Thyroid gland (tissue), 4 donors: ENCODE data around the gene DOCK3. TPM values are rescaled to one million over a fixed set of nuclear protein-coding genes. Genes with fewer than 3 reads are reported as not detected.

Experiments
- DNase-seq, 2 donors: peaks; one replicate each; pipeline ENCODE4 v3.0.0-alpha.2; 2019
- H3K27ac ChIP-seq, 3 donors: fragments of 200-600 bp; sonication (generic); 1 replicate in 2 of 3; 2 replicates in 1 of 3; pipeline ENCODE4 v1.5.1; 2016 to 2019; ENCODE audit warnings: mild to moderate bottlenecking in 1 of 3, moderate library complexity in 1 of 3
- H3K27me3 ChIP-seq: fragments of 200-600 bp; sonication (generic); one replicate; pipeline ENCODE4 v1.5.1; 2019
- H3K36me3 ChIP-seq, 2 donors: fragments of 200-600 bp; sonication (generic); one replicate each; pipeline ENCODE4 v1.5.1; 2016 to 2019
- H3K4me1 ChIP-seq, 2 donors: fragments of 200-600 bp; sonication (generic); one replicate each; pipeline ENCODE4 v1.5.1; 2017 to 2019
- H3K4me3 ChIP-seq, 3 donors: fragments of 200-600 bp; sonication (generic); replicated peaks in 1 of 3; 1 replicate in 2 of 3; 2 replicates in 1 of 3; pipeline ENCODE4 v1.5.1; 2016; ENCODE audit warnings: mild to moderate bottlenecking in 1 of 3
- H3K9me3 ChIP-seq: fragments of 200-600 bp; sonication (generic); one replicate; pipeline ENCODE4 v1.5.1; 2017
- POLR2A ChIP-seq, 2 donors: fragments of 450-650 bp; IDR thresholded peaks; one replicate each; pipeline ENCODE4 v1.6.1; 2017; ENCODE audit warnings: antibody characterized with exemption in 2 of 2, mild to moderate bottlenecking in 2 of 2, moderate library complexity in 1 of 2
- WGBS, 2 donors: methylation state at CpG; one replicate each; pipeline ENCODE4 v1.1.5; 2017; 5-methylcytosine and 5-hydroxymethylcytosine counted together
- intact Hi-C: fragments of 100-400 bp; cut with DNase I; formaldehyde crosslinking; loops from one replicate; pipeline ENCODE4 v1.15.1; 2023
- total RNA-seq, 4 donors: library from RNA; depleted of rRNA; stranded (reverse); fragments of >200 nt; gene quantifications; one replicate each; pipeline ENCODE4 v1.2.3, GENCODE V29; 2016
- TF ChIP-seq, protein P1 (sequence below), 6 experiments: fragments of 200-600 bp in 3 of 6; fragments of 450-650 bp in 3 of 6; sonication (generic) in 3 of 6; IDR thresholded peaks; one replicate each; pipeline ENCODE4 v1.5.1; 2016 to 2019; ENCODE audit warnings: antibody characterized with exemption in 6 of 6, mild to moderate bottlenecking in 2 of 6, inconsistent platforms in 1 of 6, moderate library complexity in 1 of 6

The DOCK3 gene
- total RNA-seq, 4 donors from 2014 or later: 15.7 to 54.2 (median 21.1) TPM

DNA sequence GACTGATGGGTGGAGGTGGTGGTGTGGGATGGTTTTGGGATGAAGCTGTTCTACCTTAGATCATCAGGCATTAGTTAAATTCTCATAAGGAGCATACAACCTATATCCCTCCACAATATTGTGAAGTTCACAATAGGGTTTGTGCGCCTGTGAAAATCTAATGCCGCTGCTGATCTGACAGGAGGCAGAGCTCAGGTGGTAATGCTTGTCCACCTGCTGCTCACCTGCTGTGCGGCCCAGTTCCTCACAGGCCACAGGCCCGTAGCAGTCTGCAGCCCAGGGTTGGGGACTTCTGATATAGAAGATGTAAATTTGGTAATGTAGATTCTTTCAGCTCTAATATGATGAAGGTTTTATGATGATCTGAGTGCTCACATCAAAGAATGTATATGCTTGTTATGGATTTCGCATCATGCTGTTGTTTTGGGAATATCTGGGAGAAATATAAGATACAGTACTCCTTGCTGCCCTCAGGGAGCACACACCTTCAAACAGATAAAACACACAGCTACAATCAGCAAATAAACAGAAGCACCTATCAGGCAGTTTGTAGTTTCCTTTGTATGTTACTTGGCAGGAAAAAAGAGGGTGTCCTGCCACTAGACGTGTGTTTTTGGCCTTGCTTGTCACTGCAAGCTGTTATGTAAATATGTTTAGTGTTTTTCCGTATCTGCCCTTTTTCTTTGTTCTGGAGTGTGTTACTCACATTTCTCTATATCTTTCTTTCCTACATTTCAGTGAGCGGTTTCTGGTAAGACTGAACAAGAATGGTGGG, 471.3 kb downstream of the DOCK3 start:
- H3K27ac ChIP-seq: no peak overlapping the region
- no peaks in the 10 kb centered on the region for H3K4me1 ChIP-seq
- TF ChIP-seq POLR2A (IDR thresholded peaks at IDR 0.05): no peak
- TF ChIP-seq, protein P1, sequence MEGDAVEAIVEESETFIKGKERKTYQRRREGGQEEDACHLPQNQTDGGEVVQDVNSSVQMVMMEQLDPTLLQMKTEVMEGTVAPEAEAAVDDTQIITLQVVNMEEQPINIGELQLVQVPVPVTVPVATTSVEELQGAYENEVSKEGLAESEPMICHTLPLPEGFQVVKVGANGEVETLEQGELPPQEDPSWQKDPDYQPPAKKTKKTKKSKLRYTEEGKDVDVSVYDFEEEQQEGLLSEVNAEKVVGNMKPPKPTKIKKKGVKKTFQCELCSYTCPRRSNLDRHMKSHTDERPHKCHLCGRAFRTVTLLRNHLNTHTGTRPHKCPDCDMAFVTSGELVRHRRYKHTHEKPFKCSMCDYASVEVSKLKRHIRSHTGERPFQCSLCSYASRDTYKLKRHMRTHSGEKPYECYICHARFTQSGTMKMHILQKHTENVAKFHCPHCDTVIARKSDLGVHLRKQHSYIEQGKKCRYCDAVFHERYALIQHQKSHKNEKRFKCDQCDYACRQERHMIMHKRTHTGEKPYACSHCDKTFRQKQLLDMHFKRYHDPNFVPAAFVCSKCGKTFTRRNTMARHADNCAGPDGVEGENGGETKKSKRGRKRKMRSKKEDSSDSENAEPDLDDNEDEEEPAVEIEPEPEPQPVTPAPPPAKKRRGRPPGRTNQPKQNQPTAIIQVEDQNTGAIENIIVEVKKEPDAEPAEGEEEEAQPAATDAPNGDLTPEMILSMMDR (IDR thresholded peaks at IDR 0.05): no peak
- no peaks in the 10 kb centered on the region for H3K36me3 ChIP-seq
- DNase-seq: no peak
- H3K9me3 ChIP-seq: no peaks in the 10 kb centered on the region
- no peaks in the 10 kb centered on the region for H3K27me3 ChIP-seq
- intact Hi-C loops: no loop called here
- H3K4me3 ChIP-seq: no peak overlapping the region
- WGBS, 2 donors: 93 to 94% methylated on average over 8 of the region's 8 CpGs

DNA sequence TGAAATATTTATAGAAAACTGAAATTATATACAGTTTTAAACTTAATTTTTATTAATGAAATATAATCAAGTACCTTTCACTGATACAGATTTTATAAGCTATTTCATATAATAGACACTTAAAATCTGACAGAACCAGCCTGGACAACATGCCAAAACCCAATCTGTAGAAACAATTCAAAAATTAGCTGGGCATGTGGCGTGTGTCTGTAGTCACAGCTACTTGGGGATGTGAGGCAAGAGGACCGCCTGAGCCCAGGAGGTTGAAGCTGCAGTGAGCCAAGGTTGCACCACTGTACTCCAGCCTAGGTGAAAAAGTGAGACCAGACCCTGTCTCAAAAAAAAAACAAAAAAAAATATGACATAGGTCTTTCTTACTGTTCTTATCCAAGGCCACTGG, 472.1 kb downstream of the DOCK3 start:
- intact Hi-C loops: no loop called here
- TF ChIP-seq POLR2A (IDR thresholded peaks at IDR 0.05): no peak
- TF ChIP-seq, protein P1 (IDR thresholded peaks at IDR 0.05): no peak
- no peak for DNase-seq
- no peaks in the 10 kb centered on the region for H3K4me1 ChIP-seq
- no peaks in the 10 kb centered on the region for H3K36me3 ChIP-seq
- H3K4me3 ChIP-seq: no peak overlapping the region
- 97 to 99% methylated on average over 2 of the region's 2 CpGs for WGBS, 2 donors
- H3K27me3 ChIP-seq: no peaks in the 10 kb centered on the region
- H3K9me3 ChIP-seq: no peaks in the 10 kb centered on the region
- H3K27ac ChIP-seq: no peak overlapping the region

DNA sequence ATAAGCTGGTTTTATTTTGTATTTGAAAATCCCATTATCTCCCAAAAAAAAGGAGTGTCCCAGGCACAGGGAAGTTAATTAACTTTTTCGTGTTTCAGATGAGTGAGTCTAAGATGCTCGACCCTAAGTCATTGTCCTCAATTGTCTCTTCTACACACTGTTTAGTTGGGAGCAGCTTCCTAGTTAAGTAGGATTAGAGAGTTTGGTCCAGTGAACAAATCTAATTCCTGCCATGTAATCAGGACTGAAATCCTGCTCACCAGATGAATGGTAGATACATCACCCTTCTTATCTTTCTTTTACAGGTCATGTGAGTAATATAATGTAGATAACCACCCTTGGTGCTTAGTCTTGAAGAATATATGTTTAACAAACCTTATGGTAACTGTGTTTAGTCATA, 481.4 kb downstream of the DOCK3 start:
- H3K4me1 ChIP-seq: no peaks in the 10 kb centered on the region
- no peaks in the 10 kb centered on the region for H3K9me3 ChIP-seq
- no peak overlapping the region for H3K27ac ChIP-seq
- 75 to 80% methylated on average over 2 of the region's 2 CpGs for WGBS, 2 donors
- H3K27me3 ChIP-seq: no peaks in the 10 kb centered on the region
- intact Hi-C loops: no loop called here
- no peak overlapping the region for H3K4me3 ChIP-seq
- no peaks in the 10 kb centered on the region for H3K36me3 ChIP-seq
- DNase-seq: no peak
- no peak for TF ChIP-seq POLR2A (IDR thresholded peaks at IDR 0.05)
- TF ChIP-seq, protein P1 (IDR thresholded peaks at IDR 0.05): no peak

DNA sequence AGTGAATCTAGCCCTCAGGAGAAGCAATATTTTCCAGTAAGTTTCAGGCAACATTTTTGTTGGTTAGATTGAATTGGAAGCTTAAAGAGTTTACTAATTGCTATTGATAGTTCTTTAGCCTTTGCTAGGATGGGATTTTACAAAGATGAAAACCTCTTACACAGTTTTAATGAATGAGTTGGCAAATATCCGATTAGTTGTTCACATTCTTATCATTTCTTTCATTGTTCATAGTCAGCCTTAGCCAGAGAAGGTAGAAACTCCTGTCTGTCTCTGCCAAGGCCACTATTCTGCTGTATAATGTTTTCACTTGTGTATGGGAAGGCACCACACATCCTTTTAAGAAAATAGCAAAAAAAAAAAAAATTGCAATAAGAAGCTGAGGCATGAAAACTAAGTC, 488.3 kb downstream of the DOCK3 start:
- Histone ChIP-seq H3K27ac (no peak overlapping the region), H3K4me1 (no peaks in the 10 kb centered on the region), H3K36me3 (no peaks in the 10 kb centered on the region), H3K9me3 (no peaks in the 10 kb centered on the region), H3K4me3 (no peak overlapping the region), H3K27me3 (no peaks in the 10 kb centered on the region)
- no peak for DNase-seq
- 74 to 89% methylated on average over 1 of the region's 1 CpG for WGBS, 2 donors
- intact Hi-C loops: no loop called here
- TF ChIP-seq, protein P1 (IDR thresholded peaks at IDR 0.05): no peak
- no peak for TF ChIP-seq POLR2A (IDR thresholded peaks at IDR 0.05)

DNA sequence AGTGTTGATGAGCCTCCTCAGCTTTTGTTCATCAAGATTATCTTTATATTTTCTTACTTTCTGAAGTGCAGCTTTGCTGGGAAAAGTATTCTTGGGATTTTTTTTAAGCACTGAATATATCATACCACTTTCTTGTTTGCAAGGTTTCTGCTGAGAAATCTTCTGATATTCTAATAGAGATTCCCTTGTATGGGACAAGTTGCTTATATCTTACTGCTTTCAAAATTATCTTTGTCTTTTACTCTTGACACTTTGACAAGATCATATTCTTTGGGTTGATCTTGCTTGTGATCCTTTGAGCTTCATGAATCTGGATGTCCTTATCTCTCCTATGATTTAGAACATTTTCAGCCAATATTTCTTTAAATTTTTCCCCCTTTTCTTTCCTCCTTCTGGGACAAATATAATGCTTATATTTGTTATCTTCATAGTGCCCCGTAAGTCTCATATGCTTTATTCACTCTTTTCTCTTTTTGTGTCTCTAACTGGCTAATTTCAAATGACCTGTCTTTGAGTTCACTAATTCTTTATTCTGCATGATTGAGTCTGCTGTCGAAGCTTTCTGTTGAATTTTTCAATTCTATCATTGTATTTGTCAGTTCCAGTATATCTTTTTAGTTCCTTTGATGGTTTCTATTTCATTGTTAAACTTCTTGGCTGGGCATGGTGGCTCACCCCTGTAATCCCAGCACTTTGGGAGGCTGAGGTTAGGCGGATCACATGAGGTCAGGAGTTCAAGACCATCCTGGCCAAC, 499.0 kb downstream of the DOCK3 start:
- WGBS, 2 donors: 87 to 93% methylated on average over 3 of the region's 3 CpGs
- H3K36me3 ChIP-seq: peaks cover 0 to 7% of the 10 kb centered on the region in 2 donors
- H3K9me3 ChIP-seq: no peaks in the 10 kb centered on the region

More for the DNA sequence above, 499.0 kb downstream of the DOCK3 start:
- Histone ChIP-seq H3K27ac (no peak overlapping the region), H3K27me3 (no peaks in the 10 kb centered on the region), H3K4me1 (no peaks in the 10 kb centered on the region), H3K4me3 (no peak overlapping the region)
- intact Hi-C loops: no loop called here
- TF ChIP-seq, protein P1 (IDR thresholded peaks at IDR 0.05): no peak
- no peak for TF ChIP-seq POLR2A (IDR thresholded peaks at IDR 0.05)
- no peak for DNase-seq
